Measurements from ENCODE around the gene CHAF1A.

DNA sequence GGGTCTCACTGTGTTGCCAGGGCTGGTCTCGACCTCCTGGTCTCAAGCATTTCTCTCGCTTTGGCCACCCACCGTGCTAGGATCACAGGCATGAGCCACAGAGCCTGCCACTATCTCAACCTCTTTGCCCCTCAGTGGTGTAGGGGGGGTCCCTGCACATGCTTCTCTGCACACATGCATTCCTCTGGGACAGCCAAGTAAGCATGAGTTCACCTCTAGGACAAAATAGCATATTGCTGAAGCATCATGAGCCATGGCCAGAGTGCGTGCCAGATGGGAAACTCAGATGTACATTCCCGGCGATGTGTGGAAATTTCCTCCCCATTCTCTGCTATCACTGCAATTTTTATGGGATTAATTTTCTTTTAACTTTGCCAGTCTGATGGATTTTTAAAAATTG, 23.1 kb downstream of the CHAF1A start:
- TF ChIP-seq, protein P1, sequence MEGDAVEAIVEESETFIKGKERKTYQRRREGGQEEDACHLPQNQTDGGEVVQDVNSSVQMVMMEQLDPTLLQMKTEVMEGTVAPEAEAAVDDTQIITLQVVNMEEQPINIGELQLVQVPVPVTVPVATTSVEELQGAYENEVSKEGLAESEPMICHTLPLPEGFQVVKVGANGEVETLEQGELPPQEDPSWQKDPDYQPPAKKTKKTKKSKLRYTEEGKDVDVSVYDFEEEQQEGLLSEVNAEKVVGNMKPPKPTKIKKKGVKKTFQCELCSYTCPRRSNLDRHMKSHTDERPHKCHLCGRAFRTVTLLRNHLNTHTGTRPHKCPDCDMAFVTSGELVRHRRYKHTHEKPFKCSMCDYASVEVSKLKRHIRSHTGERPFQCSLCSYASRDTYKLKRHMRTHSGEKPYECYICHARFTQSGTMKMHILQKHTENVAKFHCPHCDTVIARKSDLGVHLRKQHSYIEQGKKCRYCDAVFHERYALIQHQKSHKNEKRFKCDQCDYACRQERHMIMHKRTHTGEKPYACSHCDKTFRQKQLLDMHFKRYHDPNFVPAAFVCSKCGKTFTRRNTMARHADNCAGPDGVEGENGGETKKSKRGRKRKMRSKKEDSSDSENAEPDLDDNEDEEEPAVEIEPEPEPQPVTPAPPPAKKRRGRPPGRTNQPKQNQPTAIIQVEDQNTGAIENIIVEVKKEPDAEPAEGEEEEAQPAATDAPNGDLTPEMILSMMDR (IDR thresholded peaks at IDR 0.05), result no peak
- TF ChIP-seq POLR2A (IDR thresholded peaks at IDR 0.05) (no peak), EP300 (IDR thresholded peaks at IDR 0.05) (no peak)

Measured in tibial nerve (tissue), 4 donors.